Stimulated activated CD4-positive, alpha-beta T cell treated with anti-CD3 and anti-CD28 coated beads, Interleukin-1b, Interleukin-23, amount 100 ng/mL, for 1 hour (primary cell): ENCODE data around the gene MTA2.
A peak's percentile ranks its signal among the peaks of the same experiment; 100 is the strongest.
"Not testable (repeated sequence)": the region's sequence is repeated elsewhere in the genome, so short reads cannot be mapped to it uniquely, and the experiment has no call there.

ENCODE experiments used
- DNase-seq, 2 donors: peaks; one replicate each; pipeline ENCODE4 v3.0.0-alpha.2; 2020; ENCODE audit warnings: low read depth in 2 of 2

Gene MTA2

DNA sequence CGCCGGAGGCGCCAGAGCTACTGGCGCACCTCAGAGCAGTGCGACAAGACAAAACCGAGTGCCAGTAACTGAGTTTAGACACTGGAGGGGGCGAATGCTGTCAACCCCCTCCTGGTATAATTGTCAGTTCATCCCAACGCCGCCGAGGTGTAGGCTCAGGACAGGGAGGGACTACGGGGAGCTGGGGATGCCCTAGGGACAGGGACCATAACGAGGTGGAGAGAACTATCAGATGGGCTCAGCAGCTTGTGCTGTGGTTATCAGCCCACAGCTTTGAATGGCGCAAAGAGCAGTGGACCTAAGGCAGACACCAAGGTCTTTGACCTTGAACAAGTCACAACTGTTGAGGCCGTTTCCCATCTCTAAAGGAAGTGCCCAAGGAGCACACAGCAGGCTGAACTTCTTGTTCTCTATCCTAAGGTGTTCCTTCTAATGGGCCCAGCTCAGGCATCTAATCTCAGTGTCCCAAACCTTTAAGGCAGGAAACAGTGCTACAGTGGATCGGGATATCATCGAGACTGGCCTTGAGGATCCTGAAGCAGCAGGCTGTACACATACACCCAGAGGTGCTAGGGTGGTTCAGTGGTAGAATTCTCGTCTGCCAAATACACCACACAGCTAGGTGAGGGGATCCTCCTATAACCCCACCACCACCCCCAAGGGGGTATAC, 9.4 kb downstream of the MTA2 start:
- DNase-seq, result no peak

- DNase-seq, result peak; percentile 85 to 90
These were observed 10.1 kb downstream of the MTA2 start, which contains the start of gene TUT1 for GRCh38 chr11:62591448-62592145. TUT1 (minus strand) TSS chr11:62591523; CDS start chr11:62591485, 38 bp downstream.

GRCh38 chr11:62588966-62589637, 12.6 kb downstream of the MTA2 start:
- no peak for DNase-seq

GRCh38 chr11:62585356-62585755, 16.3 kb downstream of the MTA2 start:
- not testable (repeated sequence) for DNase-seq

DNA sequence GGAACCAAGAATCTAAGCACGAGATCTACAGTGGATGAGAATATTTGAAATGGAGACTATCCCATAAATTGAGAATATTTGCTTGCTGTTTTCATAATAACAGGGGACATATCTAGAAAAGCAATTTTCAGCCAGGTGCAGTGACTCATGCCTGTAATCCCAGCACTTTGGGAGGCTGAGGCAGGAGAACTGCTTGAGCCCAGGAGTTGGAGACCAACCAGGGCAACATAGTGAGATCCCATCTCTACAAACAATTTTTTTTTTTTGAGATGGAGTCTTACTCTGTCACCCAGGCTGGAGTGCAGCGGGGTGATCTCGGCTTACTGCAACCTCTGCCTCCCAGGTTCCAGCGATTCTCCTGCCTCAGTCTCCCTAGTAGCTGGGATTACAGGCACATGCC, 19.9 kb downstream of the MTA2 start:
- not testable (repeated sequence) for DNase-seq

GRCh38 chr11:62580959-62581715, 20.5 kb downstream of the MTA2 start:
- DNase-seq, result no peak

GRCh38 chr11:62579252-62579651, 22.4 kb downstream of the MTA2 start:
- DNase-seq, result no peak

- DNase-seq, result no peak
These were observed 23.1 kb downstream of the MTA2 start for GRCh38 chr11:62578541-62578940.

DNA sequence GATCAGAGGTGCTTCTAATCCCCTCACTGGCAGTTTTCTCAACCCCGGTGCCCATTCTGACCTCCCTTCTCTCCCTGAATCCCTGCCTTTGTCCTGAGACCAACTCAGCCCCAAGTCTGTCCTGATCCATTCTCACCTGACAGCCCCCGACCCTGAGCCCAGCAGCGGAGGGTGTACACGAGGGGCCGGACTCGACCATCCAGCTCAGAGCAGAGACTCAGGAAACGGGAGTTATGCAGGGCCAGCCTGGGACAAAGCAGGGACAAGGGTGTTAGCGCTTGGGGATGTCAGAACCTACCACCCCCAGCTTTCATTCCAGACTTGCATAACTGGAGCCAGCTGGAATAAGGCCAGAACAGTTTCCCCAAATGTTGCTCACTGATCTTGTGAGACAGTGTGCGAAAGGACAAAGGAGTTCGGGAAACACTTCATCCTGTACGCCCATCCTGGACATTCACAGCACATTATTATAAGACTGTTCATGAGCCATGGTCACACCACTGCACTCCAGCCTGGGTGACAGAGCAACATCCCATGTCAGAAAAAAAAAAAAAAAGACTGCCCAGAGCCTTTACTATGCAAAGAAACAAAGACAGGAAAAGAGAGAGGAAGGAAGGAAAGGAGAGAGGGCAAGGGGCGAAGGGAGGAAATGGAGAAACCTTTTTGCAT, 24.5 kb downstream of the MTA2 start:
- DNase-seq, result no peak

- no peak for DNase-seq
These were observed 25.8 kb downstream of the MTA2 start for GRCh38 chr11:62575837-62576236.

GRCh38 chr11:62575156-62575555, 26.5 kb downstream of the MTA2 start:
- no peak for DNase-seq

DNA sequence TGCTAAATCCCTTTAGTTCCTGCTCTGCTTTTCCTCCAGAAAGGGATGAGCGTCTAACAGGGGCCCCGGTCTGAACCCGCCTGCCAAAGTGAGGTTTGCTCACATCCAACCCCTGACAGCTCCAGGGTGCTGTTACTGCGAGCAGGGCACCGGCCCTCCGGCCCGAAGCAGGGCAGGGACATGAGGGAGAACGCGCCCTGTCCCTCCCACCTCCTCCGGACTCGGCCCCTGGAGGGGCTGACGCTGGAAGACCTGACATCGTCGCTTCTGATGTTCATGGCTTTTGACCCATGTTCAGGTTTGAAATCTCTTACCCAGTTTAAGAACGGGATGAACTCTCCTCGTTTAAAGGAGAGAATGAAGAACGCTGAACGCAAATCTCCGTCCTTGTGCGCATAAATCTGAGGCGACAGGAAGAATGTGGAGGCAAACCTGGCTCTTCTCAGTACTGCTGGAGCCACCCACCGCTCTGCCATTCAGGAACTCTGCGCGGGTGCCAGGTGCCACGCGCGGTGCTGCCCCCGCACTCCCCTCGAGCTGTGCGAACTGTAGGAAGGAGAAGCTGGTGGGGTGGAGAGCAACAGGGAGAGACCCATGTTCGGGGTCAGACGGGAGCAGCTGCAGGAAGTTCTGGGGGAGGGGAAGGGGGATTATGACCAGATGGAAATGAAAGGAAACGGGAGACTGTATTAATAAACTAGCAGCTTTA, 27.1 kb downstream of the MTA2 start:
- no peak for DNase-seq

GRCh38 chr11:62573592-62574362, 27.9 kb downstream of the MTA2 start, which contains the start of gene EEF1G:
EEF1G (minus strand) TSS chr11:62573891; CDS start chr11:62573842, 49 bp downstream.
- peak; percentile 89 to 95 for DNase-seq

DNA sequence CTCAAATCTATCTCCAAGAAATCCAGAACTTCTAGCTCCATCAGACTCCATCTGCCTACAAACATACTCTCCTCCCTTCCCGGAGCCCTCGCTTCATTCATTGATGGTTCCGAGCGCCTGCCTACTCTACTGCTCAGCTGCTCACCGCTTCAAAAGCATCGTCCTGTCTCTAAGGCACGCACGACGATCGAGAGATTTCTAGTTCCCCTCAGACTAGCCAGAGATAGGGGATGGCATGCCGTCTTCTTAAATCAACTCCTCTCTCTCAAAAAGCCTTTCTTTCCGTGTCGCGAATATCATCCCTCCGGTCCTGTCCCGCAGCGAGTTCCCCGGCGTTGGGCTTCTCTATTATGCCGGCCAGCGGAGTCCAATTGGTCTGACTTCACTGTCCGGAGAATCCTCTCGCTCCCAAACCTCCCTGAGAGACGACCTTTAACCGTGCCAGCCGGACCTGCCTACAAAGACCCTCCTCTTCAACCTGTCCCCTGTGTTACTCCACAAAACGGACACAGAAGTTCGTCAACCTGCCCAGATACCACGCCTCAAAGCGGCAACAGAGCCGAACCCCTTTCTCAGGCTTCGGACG, 28.6 kb downstream of the MTA2 start:
- DNase-seq, result no peak

DNA sequence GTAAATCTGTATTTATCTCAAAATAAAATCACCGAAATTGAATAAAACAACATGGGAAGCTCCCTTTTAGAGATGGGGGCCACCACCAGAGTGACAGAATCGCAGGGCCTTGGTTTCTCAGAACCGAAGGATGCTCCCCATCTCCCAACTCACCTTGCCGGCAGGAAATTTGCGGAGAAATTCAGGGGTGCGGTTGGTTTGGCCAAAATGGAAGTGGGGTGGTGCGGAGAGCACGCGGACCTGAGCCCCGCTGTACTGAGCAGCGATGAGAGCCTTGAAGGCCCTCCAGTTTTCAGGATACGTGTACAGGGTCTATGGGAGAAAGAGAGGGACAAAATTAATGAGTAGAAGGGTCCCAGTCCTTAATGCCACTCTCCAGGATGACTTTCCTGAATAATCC, 29.2 kb downstream of the MTA2 start:
- DNase-seq, result no peak

DNA sequence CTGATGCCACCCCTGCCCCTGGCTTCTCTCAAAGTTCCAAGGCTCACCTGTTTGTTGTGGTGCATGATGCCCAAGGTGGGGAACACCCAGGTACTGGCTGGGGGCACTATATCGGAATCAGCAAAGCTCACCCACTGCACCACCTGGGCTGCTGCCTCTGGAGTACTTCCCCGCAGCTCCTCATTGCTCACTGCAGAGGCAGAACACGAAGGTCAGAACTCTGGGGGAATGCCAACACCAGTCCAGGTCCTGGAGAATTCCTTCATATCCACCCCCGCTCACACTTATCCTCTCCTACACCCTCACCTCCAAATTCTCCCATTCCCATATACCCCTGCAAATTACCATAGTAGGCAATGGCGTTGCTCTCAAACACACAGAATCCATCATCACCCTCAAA, 30.2 kb downstream of the MTA2 start:
- DNase-seq, result not testable (repeated sequence)

DNA sequence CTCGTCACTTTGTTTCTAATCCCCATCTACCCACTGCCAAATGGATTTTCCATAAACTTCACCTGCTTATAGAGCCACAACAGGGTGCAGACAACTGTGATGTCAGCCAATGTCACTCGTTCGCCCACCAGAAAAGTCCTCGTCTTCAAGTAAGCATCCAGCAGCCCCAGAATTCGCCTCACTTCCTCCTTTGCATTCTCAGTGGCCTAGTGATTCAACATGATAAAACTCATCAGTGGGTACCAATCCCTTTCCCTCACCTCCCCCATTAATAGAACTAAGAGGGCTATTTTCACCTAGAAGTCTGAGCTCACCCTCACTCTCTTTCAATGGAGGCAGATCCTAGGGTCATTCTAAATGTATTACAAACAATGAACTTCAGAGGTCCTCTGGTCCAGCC, 30.8 kb downstream of the MTA2 start:
- not testable (repeated sequence) for DNase-seq

- DNase-seq, result no peak
These were observed 32.1 kb downstream of the MTA2 start for GRCh38 chr11:62569611-62570010.

DNA sequence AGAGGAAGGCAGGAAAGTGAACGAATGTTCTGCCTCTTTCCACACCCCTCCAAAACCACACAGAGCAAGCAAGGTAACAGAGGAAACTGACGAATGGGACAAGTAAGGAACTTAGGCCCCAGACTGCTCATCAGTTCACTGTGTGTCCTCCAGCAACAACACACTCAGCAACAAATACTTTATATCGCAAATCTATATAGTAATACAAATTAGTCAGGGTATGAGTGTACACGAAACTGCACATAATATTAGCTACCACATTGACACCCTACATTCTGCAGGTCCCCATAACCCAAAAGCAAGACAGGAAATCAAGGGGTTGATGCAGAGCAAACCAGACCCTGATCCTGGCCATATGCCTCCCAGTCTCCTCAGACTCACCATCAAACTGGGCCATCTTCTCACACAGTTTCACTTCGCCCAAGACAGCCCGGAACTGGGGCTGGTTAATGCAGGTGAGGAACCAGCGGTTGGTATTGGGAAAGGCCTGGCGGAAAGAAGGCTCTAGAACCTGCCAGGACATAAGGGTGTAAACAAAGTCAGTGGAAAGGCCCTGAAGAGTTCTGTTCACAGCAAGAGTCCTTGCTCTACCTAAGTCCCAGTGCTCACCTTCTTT, 34.5 kb downstream of the MTA2 start:
- no peak for DNase-seq
